Keratinocyte (primary cell): Measurements from ENCODE around the gene AZIN2. TPM values are rescaled to one million over a fixed set of nuclear protein-coding genes. Genes with fewer than 3 reads are reported as not detected.

Experiments
- DNase-seq: peaks from one replicate; pipeline ENCODE4 v3.0.0-alpha.2; 2011; ENCODE audit warnings: low read depth, missing footprints, low spot score
- FAIRE-seq: peaks from 2 replicates; lab custom pipeline; 2011; peaks lifted over from hg19 to GRCh38; lab: Jason Lieb, UNC
- H2AFZ ChIP-seq: 2 replicates; pipeline ENCODE4 v1.6.0; 2012; ENCODE audit warnings: low read length, control low read depth, inconsistent platforms; ENCODE audit not compliant: control insufficient read depth
- H3K27ac ChIP-seq: 2 replicates; pipeline ENCODE4 v1.5.1; 2011; ENCODE audit warnings: low read length; ENCODE audit not compliant: control insufficient read depth, insufficient read depth
- H3K27me3 ChIP-seq: 3 replicates; pipeline ENCODE4 v1.6.0; 2011; ENCODE audit warnings: low read length; ENCODE audit not compliant: control insufficient read depth, insufficient read depth; ENCODE audit errors: extremely low read depth
- H3K36me3 ChIP-seq, 2 experiments: 2 replicates in 1 of 2; 3 replicates in 1 of 2; pipeline ENCODE4 v1.5.1; 2011; ENCODE audit warnings: low read length in 2 of 2, mild to moderate bottlenecking in 1 of 2; ENCODE audit not compliant: control insufficient read depth in 2 of 2, insufficient read depth in 2 of 2; ENCODE audit errors: extremely low read depth in 1 of 2
- H3K4me1 ChIP-seq: 3 replicates; pipeline ENCODE4 v1.5.1; 2011; ENCODE audit warnings: low read length; ENCODE audit not compliant: control insufficient read depth, insufficient read depth; ENCODE audit errors: extremely low read depth
- H3K4me2 ChIP-seq: 3 replicates; pipeline ENCODE4 v1.6.0; 2011; ENCODE audit warnings: low read depth, low read length; ENCODE audit not compliant: control insufficient read depth, insufficient read depth; ENCODE audit errors: extremely low read depth
- H3K4me3 ChIP-seq, 3 experiments: fragments of 200-600 bp in 1 of 3; sonication (generic) in 1 of 3; 2 replicates in 2 of 3; 3 replicates in 1 of 3; pipeline ENCODE4 v1.5.1; 2011 to 2016; ENCODE audit warnings: low read length in 3 of 3, mild to moderate bottlenecking in 3 of 3, control low read depth in 2 of 3, inconsistent platforms in 1 of 3, low read depth in 1 of 3, mixed read lengths in 1 of 3, mixed run types in 1 of 3, moderate library complexity in 1 of 3; ENCODE audit not compliant: control insufficient read depth in 2 of 3, insufficient read depth in 2 of 3; ENCODE audit errors: extremely low read depth in 1 of 3
- H3K79me2 ChIP-seq: 2 replicates; pipeline ENCODE4 v1.6.0; 2012; ENCODE audit warnings: low read length; ENCODE audit not compliant: control insufficient read depth, insufficient read depth
- H3K9ac ChIP-seq: 3 replicates; pipeline ENCODE4 v1.6.0; 2011; ENCODE audit warnings: low read length; ENCODE audit not compliant: control insufficient read depth, insufficient read depth; ENCODE audit errors: extremely low read depth
- H3K9me1 ChIP-seq: 3 replicates; pipeline ENCODE4 v1.6.0; 2011; ENCODE audit warnings: low read length; ENCODE audit not compliant: control insufficient read depth, insufficient read depth; ENCODE audit errors: extremely low read depth
- H3K9me3 ChIP-seq: 2 replicates; pipeline ENCODE4 v1.5.1; 2012; ENCODE audit warnings: low read depth, low read length; ENCODE audit not compliant: control insufficient read depth
- H4K20me1 ChIP-seq: 3 replicates; pipeline ENCODE4 v1.6.0; 2011; ENCODE audit warnings: low read length; ENCODE audit not compliant: control insufficient read depth, insufficient read depth; ENCODE audit errors: extremely low read depth
- CTCF ChIP-seq, 3 experiments: IDR thresholded peaks in 1 of 3; conservative IDR thresholded peaks in 1 of 3; optimal IDR thresholded peaks in 1 of 3; 2 replicates in 2 of 3; 3 replicates in 1 of 3; pipeline versions ENCODE3 to v1.5.1; 2011; ENCODE audit warnings: low read length in 3 of 3, mild to moderate bottlenecking in 3 of 3, moderate library complexity in 2 of 3, control low read depth in 1 of 3, inconsistent platforms in 1 of 3; ENCODE audit not compliant: insufficient read depth in 2 of 3; ENCODE audit errors: extremely low read depth in 1 of 3
- EZH2 ChIP-seq: IDR thresholded peaks from one replicate; pipeline ENCODE4 v1.6.1; 2012; ENCODE audit warnings: inconsistent platforms, mild to moderate bottlenecking, low read length, moderate library complexity
- dilution Hi-C: fragments of 300-500 bp; cut with MboI; formaldehyde crosslinking; loops from one replicate; pipeline ENCODE4 v1.7.0; 2020; ENCODE audit warnings: low sequenced_read_pairs; ENCODE audit not compliant: extremely low pct_ligation_motif_present
- polyA plus RNA-seq, 5 experiments: library from polyadenylated mRNA; depleted of rRNA in 3 of 5; stranded (reverse) in 3 of 5; stranded (forward) in 1 of 5; unstranded in 1 of 5; fragments of >200 nt; gene quantifications; 1 replicate in 1 of 5; 2 replicates in 3 of 5; 3 replicates in 1 of 5; pipeline versions ENCODE4 v1.2.1 to v1.2.3, GENCODE V29; 2011 to 2012; ENCODE audit warnings: missing spikeins in 2 of 5, low read depth in 1 of 5, low replicate concordance in 1 of 5

The AZIN2 gene
- polyA plus RNA-seq, 1 donor (not counting 4 experiments of a cell fraction or from before 2014, with no cell fraction given): 6.7 TPM

- Histone ChIP-seq H3K4me3 (no peak overlapping the region), H3K27ac (no peak overlapping the region), H3K9ac (no peak overlapping the region), H2AFZ (no peak overlapping the region), H3K36me3 (no peaks in the 10 kb centered on the region), H3K27me3 (no peaks in the 10 kb centered on the region), H3K4me1 (no peaks in the 10 kb centered on the region), H3K79me2 (no peaks in the 10 kb centered on the region), H3K9me3 (no peaks in the 10 kb centered on the region), H3K4me2 (no peak overlapping the region), H4K20me1 (no peaks in the 10 kb centered on the region), H3K9me1 (no peaks in the 10 kb centered on the region)
- FAIRE-seq (no peak), DNase-seq (no peak)
- TF ChIP-seq CTCF (optimal IDR thresholded peaks at IDR 0.05 in 1 of 3, IDR thresholded peaks at IDR 0.05 in 1 of 3, conservative IDR thresholded peaks at IDR 0.05 in 1 of 3; ENCODE audit: extremely low read depth in 1 of 3, insufficient read depth in 2 of 3, low read length in 3 of 3) (no peak), EZH2 (no peak)
- dilution Hi-C loops: no loop called here
These were observed 29.5 kb downstream of the AZIN2 start for GRCh38 chr1:33110477-33110876.

- dilution Hi-C loops: no loop called here
- TF ChIP-seq CTCF (optimal IDR thresholded peaks at IDR 0.05 in 1 of 3, IDR thresholded peaks at IDR 0.05 in 1 of 3, conservative IDR thresholded peaks at IDR 0.05 in 1 of 3; ENCODE audit: extremely low read depth in 1 of 3, insufficient read depth in 2 of 3, low read length in 3 of 3) (peak; percentile 43 to 68 (median 60)), EZH2 (no peak)
- no peaks in the 10 kb centered on the region for H4K20me1 ChIP-seq
- peak; percentile 26 for FAIRE-seq
- no peak overlapping the region for H3K4me2 ChIP-seq
- no peak for DNase-seq
- H3K4me3 ChIP-seq: no peak overlapping the region
- H3K9ac ChIP-seq: no peak overlapping the region
- H3K9me1 ChIP-seq: no peaks in the 10 kb centered on the region
- H3K27ac ChIP-seq: no peak overlapping the region
- H2AFZ ChIP-seq: no peak overlapping the region
- no peaks in the 10 kb centered on the region for H3K9me3 ChIP-seq
- no peaks in the 10 kb centered on the region for H3K79me2 ChIP-seq
- H3K4me1 ChIP-seq: no peaks in the 10 kb centered on the region
- H3K27me3 ChIP-seq: no peaks in the 10 kb centered on the region
- H3K36me3 ChIP-seq: no peaks in the 10 kb centered on the region
These were observed 31.0 kb downstream of the AZIN2 start for GRCh38 chr1:33111965-33112364.
